ENCODE measurements around the gene CHRNA4.

CHRNA4 gene

GRCh38 chr20:63401384-63402110 lies 40.4 kb upstream of the CHRNA4 start:
- H3K4me3 ChIP-seq (ENCODE audit: low read depth, low read length), result no peak overlapping the region
- no peak for TF ChIP-seq CTCF (IDR thresholded peaks at IDR 0.05; ENCODE audit: control insufficient read depth, extremely low read depth, insufficient read depth)
- DNase-seq (ENCODE audit: low read depth), result no peak

- H3K4me3 ChIP-seq (ENCODE audit: low read depth, low read length), result no peak overlapping the region
- peak; percentile 36; the same call in 1 of the 2 replicates for TF ChIP-seq CTCF (IDR thresholded peaks at IDR 0.05; ENCODE audit: control insufficient read depth, extremely low read depth, insufficient read depth)
- no peak for DNase-seq (ENCODE audit: low read depth)
These were observed 39.5 kb upstream of the CHRNA4 start for GRCh38 chr20:63400486-63401210.

GRCh38 chr20:63399596-63400375 lies 38.6 kb upstream of the CHRNA4 start:
- TF ChIP-seq CTCF (IDR thresholded peaks at IDR 0.05; ENCODE audit: control insufficient read depth, extremely low read depth, insufficient read depth), result no peak
- no peak overlapping the region for H3K4me3 ChIP-seq (ENCODE audit: low read depth, low read length)
- DNase-seq (ENCODE audit: low read depth), result no peak

GRCh38 chr20:63398744-63399514 lies 37.8 kb upstream of the CHRNA4 start:
- DNase-seq (ENCODE audit: low read depth), result no peak
- no peak overlapping the region for H3K4me3 ChIP-seq (ENCODE audit: low read depth, low read length)
- TF ChIP-seq CTCF (IDR thresholded peaks at IDR 0.05; ENCODE audit: control insufficient read depth, extremely low read depth, insufficient read depth), result no peak

- H3K4me3 ChIP-seq (ENCODE audit: low read depth, low read length), result no peak overlapping the region
- DNase-seq (ENCODE audit: low read depth), result no peak
- TF ChIP-seq CTCF (IDR thresholded peaks at IDR 0.05; ENCODE audit: control insufficient read depth, extremely low read depth, insufficient read depth), result no peak
These were observed 36.8 kb upstream of the CHRNA4 start for GRCh38 chr20:63397946-63398450.

- H3K4me3 ChIP-seq (ENCODE audit: low read depth, low read length), result no peak overlapping the region
- DNase-seq (ENCODE audit: low read depth), result no peak
- no peak for TF ChIP-seq CTCF (IDR thresholded peaks at IDR 0.05; ENCODE audit: control insufficient read depth, extremely low read depth, insufficient read depth)
These were observed 36.1 kb upstream of the CHRNA4 start for GRCh38 chr20:63397155-63397843.

All from LNCaP clone FGC (cell line).